ENCODE measurements around the gene DLG1.

DLG1 gene

DNA sequence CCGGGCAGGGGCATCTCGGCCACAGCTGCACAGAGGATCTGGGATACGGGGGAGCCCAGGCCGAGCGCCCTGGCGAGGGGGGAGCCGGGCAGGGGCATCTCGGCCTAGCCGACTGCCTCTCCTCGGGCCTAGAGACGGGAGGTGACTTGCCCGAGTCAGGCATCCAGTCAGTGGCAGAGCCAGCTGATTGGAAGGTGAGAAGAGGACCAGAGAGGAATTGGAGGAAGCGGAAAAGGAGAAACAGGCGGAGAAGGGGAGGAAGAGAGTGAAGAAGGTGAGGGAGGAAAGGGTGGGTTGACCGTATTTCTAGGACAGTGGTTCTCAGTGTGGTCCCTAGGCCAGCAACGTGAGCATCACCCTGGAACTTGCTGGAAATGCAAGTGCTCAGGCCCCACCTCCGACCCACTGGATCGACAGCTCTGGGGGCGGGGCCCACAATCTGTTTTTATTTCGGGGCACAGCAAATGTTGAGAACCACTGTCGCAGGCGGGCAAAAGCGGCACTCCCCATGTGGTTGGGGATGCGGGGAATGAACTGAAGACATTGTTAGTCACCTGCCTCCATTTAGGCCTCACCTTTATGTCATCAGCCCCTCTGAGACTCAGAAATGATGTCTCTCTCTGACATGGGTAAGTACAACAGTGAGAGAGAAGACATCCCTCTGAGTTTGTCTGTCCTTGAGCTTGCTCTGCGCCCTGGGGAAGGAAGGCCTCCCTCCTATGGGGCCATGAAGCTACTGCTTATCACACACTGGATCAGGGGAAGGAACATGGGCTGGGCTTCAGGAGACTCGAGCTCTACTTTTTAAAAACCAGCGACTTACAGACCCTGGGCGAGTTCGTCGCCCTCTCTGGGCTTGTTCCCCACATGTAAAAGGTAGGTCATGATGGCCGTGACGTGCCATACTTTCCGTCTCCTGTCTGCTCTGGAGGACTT, 267.8 kb downstream of the DLG1 start:
- DNase-seq (ENCODE audit: low read depth, low spot score) = no peak

DNA sequence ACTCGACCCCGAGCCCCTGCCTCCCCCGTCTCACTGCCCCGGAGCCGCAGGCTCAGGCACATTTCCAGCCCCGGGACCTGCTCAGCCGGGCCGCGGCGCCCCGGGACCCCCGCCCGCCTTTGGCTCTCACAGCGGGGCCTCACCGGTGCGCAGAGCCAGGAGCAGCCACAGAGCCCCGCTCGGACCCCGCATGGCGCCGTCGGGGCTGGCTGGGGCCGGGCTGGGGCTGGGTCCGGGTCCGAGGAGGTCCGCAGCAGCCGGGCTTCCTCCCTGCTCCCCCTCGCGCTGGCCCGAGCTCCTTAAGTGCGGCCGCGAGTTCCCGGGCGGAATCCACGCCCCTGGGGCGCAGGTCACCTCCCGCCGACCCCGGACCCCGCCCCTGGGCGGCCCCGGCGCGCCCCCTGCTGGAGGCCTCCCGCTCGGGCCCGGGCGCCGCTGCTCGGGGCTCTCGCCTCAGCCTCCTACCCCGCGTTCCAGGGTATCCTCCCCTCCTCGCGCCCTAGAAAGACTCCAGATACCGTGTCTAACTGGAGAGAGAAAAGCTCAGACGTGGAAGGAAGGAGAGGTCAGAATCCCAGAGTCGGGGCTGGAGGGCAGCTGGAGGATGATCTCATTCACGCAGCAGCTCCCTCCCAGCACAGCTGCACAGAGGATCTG, 268.8 kb downstream of the DLG1 start, which contains the start of gene MELTF:
TSS of gene MELTF (minus strand) at position 307 of the 657 bp plus-strand sequence. CDS start at position 192, 115 bp downstream.
- no peak for DNase-seq (ENCODE audit: low read depth, low spot score)

DNA sequence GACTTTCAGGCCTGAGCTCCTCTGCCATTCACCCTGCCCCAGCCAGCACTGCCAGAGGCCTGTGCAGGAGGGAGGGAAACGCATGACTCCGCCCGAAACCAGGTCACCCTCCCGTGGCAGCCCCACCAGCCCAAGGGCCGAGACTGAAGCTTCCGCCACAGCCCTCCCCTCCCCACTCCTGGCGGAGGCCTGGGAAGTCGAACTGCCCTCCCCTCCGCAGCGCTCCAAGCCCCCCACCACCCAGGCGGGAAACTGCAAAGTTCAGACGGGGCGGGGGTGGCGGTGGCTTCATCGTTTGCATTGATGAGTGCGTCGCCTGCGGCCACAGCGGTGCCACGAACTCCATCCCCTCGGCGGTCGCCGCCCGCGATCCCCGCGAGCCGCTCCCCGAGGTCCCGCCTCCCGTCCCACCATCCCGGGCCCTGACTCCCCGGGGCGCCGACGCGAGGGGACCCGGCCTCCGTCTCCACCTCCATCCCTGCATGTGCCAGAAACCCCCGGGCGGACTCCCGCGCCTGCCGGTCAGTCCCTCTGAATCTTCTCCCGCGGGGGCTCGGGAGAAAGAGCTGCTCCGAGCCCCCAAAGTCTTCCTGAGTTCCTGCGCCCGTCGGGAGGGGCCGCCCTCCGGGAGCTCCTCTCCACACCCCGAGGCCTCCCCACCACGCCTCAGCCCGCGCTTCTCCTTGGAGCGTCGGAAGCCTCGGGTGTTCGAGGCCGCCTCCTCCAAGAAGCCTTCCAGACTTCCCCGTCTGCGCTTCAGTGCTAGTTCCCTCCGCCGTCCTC, 269.5 kb downstream of the DLG1 start:
- DNase-seq (ENCODE audit: low read depth, low spot score) = no peak

DNA sequence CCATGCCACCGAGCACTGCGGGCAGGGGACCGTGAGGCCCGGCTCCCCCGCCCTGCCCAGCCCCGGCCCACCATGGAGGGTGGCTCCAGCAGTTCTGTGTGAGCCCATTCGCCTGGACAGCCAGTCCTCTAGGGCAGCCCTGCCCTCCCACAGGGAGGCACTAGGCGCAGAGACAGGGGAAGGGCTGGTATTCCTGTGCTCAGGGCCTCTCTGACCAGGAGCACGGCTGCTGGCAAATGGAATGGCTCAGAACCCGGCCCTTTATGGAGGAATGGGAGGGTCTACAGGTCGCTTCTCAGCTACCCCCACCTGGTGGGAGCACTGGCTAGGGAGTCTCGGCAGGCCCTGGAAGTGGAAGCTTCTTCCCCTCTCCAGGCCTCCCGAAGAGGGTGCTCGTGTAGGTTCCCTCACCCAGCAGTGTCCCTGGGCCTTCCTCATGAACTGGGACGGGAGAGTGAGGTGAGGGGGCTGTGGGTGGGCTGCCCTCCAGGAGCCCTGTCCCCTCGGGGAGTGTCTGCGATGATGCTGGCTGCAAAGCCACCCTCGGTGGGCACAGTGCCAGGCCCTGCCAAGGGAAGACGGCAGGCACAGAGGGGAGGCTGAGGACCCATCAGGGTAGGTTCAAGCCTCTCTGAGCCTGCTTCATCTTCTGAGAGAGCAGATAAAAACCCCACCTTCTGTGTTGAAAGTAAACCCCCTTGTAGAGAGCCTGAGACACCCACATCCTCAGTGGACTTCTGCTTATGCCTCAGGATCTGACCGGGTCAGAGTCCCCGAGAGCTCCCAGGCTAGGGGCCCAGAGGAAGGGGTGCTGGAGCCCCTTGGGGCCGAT, 270.3 kb downstream of the DLG1 start:
- DNase-seq (ENCODE audit: low read depth, low spot score) = no peak

DNA sequence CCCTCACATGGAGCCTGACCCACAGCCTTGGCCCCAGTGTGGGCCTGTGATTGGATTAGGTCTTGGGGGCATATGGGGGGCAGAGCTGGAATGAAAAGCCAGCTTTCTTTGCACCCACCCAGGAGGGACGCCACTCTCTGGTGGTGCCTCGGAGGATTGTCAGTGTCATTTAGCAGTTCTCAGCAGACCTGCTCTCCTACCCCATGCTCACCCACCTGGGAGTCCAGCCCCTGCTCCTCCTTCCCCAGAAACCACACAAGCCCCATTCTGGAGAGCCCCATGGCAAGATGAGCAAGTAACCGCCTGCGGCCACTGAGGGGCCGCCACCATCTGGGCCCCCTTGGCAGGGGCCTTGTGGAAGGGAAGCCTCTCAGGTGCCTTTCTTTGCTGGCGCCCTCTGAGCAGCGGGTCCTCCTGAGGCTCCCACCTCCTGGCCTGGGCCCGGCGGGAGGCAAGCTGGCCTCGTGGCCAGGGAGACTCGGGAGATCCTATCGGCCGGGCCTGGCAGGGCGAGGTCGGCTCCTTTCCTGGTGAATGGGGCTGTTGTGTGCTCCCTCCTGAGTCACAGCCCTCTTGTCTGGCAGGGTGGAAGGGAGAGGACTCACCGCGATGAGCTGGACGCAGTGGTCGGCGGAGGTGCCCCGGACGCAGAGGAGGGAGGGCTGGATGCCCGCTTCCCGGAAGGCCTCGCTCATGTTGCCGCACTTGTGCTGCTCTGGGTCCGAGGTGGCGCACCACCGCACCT, 271.1 kb downstream of the DLG1 start:
- DNase-seq (ENCODE audit: low read depth, low spot score) = no peak

DNA sequence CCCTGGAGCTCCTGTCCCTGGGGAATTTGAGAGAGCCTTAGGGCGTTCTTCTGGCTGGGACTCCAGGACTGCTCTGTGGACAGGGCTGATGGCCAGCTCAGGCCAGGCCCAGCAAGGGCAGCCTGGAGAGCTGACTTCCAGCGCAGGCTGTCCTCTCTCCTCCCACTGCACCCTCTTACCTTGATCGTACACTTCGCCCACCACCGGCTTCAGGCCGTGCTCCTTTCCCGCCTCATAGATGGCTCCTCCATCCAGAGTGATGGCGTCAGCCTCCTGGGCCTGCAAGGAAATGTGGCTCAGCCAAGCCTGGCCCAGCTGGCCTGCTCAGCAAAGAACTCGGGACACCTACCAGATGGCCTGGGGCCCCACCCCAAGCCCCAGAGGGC, 271.9 kb downstream of the DLG1 start:
- DNase-seq (ENCODE audit: low read depth, low spot score) = no peak

DNA sequence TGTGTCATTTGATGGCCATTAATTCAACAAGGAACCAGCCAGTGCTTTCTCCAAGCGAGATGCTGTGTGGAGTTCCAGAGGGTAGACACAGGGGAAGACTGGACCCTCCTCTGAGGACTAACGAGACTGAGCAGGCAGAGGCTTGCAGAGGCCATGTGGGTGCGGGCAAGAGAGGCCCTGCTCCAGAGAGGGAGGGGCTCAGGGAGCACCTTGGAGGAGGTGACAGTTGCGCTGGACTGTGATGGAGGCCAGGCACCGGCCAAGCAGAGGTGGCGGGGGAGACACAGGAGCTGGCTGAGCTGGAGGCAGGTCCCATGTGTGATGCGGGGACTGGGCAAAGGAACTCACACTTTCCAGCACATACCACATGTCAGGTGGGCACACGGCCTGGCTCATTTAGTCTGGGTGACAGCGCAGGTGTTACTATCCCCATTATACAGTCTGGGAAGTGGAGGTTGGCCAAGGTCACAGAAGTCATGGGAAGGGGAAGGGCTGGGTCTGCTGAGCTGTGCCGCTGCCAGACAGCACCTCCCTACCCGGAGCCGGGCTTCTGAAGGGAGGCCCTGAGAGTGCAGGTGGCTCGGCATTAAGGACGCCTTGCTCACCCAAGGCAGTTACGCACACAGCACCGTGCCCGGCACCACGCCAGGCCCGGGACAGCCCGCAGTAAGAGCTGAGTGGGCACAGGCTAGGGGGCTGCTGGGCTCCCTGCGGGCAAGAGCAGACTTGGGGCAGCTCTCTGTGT, 272.5 kb downstream of the DLG1 start:
- DNase-seq (ENCODE audit: low read depth, low spot score) = no peak

DNA sequence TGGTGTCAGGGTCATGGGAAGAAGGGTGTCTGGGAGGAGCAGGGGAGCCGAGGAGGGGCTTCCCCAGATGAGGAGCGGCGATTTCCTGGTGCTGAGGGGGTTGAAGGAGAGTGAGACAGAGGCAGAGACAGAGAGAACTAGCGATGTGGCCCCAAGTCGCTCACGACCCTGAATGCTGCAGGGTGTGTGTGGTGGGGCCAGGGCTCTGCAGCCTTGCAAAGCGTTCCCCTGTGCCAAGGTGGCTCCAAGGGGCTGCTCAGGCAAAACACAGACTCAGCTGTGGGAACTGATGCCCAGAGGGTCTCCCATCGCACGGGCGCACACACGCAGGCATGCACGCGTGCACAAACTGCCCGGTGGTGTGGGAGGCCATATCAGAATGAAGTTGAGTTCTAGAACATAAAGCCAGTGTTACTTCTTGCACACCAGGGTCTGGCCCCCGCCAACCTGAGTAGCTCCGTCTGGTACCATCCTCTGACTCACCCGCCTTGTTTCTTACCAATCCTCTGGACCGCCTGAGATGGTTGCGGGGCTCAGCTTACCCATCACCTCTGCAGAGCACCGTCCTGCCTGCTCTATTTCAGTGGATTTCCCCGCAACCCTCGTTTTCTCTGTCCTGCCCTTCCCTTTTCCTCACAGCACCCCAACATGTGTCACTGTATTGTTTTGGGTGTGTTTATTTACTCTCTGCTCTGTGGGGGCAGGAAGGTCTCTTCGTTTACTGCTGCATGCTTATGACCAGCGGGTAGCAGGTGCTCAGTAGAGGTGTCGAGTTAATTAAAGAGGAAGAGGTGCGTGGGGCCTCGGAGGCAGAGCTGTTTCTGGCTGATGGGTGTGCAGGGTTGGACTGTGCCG, 273.3 kb downstream of the DLG1 start:
- DNase-seq (ENCODE audit: low read depth, low spot score) = no peak

DNA sequence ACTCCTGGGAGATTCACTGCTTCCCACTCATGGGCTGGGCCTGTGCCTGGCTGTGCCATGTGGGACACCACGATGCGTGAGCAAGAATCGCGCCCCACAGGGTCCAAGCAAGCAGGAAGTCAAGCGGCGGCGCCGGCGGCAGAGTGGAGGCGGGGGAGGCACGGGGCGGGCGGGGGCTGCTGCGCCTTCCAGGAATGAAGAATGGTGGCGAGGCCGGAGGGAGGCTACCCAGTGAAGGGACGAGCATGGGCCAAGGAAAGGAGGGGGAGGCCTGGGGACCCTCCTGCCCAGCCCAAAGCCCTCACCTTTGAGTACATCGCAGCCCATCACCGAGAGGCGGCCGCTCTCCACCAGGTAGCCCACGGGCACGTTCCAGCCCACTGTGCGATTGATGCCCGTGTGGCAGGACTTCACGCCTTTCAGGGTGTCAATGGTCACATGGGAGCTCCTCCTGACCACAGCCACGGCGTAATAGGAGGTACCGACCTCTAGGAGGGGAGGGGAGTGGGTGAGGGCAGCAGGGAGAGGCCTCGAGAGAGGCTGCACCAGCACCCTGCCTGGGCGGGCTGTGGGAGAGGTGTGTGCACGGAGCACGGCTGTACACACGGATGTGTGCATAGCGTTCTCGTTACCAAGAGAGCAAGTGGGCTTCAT, 274.3 kb downstream of the DLG1 start:
- DNase-seq (ENCODE audit: low read depth, low spot score) = no peak

DNA sequence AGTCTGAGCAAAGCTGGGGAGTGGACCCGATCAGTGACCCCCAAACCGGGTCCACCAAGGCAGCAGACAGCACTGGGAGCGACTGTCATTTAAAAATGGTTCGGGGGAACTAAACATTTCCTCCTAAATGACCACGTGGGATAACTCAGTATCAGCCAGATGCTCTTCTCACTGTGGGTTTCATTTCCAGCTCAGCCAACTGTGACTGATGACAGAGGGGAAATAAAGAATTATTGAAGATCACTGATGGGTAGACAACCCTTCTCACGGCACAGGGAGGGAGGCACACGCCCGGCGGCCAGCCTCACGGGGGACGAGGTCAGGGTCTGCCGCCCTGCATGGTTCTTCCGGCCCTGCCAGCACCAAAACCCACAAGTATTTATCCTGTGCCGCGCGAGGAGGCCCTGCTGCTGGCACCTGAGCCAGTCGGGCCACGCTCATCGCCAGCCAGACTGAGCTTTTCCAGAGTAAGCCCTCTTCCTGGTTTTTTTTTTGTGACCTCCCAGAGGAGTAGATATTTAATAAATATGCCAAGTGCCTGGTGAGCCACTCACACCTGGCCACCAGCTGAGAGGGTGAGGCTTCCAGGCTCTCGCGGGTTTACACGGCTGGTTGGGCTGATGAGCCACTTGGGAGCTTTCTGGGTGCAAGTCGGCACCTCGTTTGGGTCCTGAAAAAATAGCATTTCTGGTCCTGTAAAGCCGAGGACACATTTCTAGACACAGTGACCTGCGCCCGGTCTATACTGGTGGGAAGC, 275.0 kb downstream of the DLG1 start:
- DNase-seq (ENCODE audit: low read depth, low spot score) = no peak

DNA sequence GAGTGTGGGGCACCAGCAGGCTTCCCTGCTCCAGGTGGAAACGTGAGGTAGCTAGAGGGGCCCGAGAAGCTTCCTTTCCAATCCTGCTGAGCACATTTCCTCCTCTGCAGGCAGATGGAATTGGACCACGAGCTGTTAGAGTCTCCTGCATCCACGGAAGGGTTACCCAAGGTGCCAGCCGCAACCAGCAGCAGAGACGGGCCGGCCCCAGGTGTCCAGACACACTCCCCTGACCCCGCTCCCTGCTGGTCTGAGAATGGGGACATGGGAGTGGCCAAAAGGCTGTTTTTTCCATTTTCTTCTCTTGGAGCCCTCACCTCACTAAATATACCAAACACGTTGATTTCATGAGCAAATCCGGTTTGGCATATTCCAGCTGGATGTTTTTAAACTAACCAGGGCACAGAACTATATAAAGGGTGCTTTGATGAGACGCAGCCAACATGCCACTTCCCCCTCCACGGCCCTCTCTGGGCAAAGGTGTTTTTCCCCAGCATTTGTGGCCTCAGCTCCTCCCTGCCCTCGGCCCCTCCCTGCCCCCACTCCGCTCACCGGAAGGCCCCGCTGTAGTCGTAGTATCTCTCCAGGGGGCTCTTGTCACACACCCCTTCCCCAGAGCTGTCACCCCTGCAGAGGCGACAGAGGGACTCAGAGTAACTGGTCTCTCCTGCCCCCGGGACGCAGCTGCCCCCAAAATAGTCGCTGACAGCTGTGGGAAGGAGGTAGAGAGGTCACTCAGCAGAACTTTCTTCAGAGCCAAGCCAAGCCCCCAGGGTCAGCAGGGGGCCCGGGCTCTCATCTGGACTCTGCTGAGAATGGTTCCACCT, 275.8 kb downstream of the DLG1 start:
- no peak for DNase-seq (ENCODE audit: low read depth, low spot score)

DNA sequence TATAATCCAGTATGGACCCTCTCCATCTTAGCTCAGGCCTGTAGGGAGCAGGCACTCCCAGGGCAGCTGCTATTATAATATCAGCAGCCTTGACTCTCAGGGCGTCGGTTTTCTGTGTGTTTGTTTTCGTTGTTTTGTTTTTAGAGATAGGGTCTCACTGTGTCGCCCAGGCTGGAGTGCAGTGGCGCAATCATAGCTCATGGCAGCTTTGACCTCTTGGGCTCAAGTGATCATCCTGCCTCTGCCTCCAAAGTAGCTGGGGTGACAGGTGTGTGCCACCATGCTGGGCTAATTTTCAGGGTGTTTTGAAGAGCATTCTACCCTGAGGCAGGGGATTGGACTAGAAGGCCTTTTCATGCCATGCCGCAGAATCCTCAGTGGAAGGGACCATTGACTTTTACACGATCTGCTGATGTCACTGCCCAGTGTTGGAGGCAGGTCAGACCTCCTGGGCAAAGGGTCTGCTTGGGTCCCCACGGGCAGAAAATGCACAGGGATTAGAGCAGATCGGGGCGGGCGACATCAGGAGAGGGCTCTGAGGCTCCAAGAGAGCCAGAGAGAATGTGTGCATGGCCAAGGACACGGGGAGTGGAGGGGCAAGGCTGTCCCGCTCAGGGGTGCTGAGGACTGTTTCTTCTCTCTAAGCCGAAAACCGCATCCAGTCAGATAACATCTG, 276.5 kb downstream of the DLG1 start:
- DNase-seq (ENCODE audit: low read depth, low spot score) = no peak

DNA sequence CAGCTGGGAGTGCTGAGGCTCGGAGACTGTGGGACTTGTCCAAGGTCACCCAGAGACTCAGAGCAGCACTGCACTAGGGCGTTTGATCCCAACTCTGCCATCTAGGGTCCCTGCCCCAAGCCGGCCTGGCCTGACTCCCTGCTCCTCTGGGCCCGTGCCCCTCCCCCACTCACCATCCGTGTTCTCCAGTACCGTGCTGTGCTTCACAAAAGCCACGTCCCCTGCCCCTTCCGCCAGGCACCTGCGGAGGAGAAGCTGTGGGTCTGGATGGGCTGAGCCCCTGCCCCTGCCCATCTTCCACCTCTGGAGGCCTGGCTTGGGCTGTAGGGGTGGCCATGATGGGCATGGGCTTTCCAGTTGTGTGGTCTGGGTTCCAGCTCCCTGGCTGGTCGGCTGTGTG, 277.2 kb downstream of the DLG1 start:
- no peak for DNase-seq (ENCODE audit: low read depth, low spot score)

DNA sequence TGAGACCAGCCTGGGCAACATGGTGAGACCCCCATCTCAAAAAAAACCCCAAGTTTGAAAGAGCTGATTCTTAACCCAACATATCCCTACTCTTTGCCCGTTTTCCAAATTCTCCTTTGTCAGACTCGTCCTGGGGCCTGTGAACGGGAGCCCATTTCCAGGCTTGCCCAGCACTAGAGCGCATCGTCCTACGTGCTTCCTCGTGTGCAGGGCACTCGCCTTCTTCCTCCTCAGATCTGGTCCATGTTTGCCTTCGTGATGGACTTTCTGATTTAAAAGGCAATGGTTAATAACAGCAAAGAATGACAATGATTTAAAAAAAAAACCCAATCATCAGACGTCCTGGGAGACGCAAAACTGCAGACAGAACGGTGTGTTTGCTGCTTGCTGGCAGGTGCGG, 278.9 kb downstream of the DLG1 start:
- DNase-seq (ENCODE audit: low read depth, low spot score) = no peak

DNA sequence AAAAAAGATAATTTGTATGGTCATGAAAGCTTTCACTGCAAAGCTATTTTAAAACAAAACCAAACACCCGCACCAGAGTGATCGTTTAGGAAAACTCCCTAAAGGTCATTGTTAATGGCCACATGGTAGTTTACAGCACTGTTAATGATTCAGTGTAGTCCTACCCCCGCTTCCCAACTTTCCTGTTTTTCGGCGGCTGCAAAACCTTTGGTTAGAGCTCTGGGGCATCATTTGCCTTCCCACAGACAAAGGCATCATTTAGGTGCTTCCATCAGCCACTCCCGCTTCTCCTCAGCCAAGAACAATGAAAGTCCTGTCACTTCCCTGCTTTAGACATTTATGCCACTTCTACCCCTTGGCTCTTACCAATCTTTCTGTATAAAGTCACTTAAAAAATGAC, 279.4 kb downstream of the DLG1 start:
- DNase-seq (ENCODE audit: low read depth, low spot score) = no peak

DNA sequence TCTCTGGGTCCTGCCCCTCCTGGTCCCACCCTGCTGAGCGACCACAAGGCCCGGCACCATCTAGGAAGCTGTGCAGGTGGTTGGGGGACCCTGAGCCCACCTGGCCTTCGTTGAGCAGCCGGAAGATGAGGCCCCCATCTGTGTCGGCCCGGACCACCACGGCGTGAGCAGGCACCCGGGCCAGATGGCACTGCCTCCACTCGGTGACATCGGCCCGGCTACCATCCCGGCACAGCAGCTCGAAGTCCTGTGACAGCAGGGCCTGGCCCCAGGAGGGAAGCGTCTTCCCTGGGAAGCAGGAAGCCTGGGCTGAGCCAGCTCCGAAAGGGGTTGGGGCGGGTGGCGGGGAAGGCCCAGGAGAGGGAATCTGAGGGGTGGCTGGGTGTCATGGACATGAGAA, 281.4 kb downstream of the DLG1 start:
- no peak for DNase-seq (ENCODE audit: low read depth, low spot score)
